NCI-H2107 treated with DMSO at 0.1 percent for 48 hours (cell line): ENCODE results near the gene RFPL2.
A peak's percentile ranks its signal among the peaks of the same experiment; 100 is the strongest.

Source experiments
- DNase-seq: peaks from one replicate; lab custom pipeline; 2025; ENCODE audit not compliant: unreplicated experiment; lab: John Stamatoyannopoulos, UW

The RFPL2 gene

DNA sequence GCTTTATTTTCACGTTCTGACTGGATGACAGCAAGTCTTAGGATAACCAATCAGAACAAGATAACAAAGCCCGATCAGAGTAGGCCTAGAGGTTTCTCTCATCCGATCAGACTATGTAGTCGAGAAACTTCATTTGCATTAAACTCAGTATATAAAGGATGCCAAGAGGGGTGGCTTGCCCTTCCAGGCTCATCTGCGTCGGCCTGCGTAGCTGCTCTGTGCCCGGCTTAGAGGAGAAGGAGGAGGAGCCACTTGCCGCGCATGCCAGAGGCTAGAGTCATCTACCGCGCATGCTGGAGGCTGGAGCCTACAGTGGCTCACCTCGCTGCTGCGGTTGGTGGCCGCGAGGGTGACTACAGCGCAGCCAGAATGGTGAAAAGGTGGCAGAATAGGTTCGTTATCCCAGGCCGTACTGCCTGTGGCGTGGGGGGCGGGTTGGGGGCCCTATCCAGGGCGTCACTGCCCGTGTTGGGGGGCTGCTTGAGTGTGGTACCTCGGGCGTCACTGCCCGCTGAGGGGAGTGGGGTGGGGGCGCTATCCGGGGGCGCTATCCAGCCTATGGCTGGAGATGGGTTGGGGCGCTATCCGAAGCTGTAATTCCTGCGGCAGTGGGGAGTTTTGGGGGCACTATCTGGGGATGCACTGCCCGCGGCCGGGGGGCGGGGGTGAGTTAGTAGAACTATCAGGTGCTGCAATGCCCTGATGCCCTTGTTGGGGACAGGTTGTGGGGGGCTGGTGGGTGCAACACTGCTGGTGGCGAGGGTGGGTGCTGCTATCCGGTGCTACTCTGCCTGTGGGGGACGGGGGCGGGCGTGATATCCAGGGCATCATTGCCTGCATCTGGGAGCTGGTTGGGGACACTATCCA, at the start of gene RFPL2:
TSS of gene RFPL2 (minus strand) at position 218 of the 867 bp plus-strand sequence. CDS start 2,622 bp downstream, outside the sequence.
- DNase-seq = peak; percentile 70

- no peak for DNase-seq
These were observed 44.4 kb upstream of the RFPL2 start for GRCh38 chr22:32249231-32249630.

DNA sequence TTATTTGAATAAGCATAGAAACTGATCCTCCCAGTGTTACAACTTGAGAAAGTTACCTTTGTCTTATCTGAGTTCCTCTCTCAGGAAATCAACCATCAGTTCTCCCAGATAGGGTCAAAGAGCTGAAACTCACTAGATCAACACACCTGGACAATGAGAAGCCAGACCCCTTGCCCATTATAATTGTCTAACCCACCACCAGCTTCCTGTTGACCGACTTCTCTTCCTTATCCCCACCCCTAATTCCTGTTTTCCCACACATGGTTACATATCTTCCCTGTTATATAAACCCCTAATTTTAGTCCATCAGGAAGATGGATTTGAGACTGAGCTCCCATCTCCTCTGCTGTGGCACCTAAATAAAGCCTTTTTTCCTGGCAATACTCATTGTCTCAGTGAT, 43.4 kb upstream of the RFPL2 start:
- DNase-seq = no peak

DNA sequence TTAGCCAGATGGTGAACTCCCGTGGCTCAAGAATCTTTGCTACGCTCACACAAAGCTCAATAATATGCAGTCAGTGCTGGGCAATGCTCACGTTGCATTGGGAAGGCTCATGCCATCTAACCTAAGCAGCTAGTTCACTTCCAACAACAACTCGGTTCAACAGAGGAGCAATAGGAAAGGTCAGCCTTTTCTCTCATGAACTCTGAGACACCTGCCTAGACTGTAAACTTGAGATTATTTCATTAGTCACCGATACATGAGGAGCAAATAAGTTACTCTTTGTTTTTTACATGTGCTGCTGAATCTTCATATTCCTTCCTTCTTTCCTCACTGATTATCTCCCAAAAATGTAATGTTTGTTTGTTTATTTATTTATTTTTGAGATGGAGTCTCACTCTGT, 41.3 kb upstream of the RFPL2 start:
- no peak for DNase-seq

DNA sequence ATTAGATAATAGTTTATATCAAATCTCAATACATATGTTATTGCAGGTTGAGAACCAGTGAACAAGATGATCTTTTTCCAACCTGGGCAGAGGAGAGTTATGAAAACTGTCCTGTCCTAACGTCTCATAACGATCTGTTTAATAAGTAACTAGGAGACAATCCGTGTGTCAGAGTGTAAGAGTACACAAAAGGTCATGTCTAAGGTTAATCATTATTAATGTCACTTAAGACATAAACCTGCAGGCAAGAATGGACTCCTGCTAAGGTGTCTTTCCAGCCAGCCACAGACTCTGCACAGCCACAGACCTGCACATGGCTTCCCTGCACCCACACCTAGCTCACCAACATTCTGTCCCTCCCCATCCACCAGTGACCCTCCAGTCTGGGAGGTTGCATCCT, 40.2 kb upstream of the RFPL2 start:
- no peak for DNase-seq

DNA sequence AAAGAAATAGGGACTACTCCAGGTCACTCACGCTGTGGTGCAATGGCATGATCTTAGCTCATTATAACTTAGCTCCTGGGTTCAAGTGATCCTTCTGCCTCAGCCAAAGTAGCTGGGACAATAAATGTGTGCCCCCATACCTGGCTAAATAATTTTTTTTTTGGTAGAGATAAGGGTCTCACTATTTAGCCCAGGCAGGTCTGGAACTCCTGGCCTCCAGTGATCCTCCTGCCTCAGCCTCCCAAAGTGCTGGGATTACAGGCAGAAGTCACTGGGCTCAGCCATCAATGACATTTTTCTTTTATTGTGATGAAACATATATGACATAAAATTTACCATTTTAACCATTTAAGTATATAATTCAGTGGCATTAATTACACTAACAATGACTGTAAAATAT, 39.7 kb upstream of the RFPL2 start:
- no peak for DNase-seq

DNA sequence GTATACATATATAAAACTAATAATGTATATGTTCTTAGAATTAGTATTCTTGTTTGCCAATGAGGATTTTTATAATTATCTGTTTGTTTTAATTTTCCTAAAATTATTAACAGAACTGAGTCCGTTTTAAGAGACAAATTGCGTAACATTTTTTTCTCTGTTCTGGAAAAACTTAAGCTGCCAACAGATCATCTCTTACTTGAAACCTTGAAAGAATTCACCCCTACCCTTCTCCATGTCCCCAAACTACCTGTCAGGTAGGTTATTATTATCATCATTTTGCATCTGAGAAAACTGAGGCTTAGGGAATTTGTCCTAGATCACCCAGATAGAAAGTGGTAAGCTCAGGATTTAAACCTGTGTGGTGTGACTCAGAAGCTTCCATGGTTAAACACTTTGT, 35.6 kb upstream of the RFPL2 start:
- no peak for DNase-seq

DNA sequence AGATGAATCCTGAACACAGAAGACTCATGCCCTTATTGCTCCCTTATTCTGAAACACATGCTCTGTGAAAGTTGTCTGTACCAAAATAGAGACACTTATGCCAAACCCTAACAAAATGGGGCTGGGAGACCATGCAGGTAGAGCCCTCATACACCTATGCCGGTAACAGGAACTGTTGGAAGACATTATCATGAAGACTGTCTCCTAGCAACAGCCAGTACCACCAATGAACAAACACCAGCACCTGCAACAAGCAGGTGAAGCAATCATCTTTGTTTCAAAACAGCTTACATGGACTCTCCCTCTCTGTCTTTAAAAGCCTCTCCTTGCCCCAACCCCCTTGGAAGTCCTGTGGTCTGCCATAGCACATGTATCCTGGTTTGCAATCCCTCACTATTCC, 33.0 kb upstream of the RFPL2 start:
- DNase-seq = peak; percentile 49

GRCh38 chr22:32236970-32237369, 32.1 kb upstream of the RFPL2 start:
- no peak for DNase-seq

- DNase-seq = no peak
These were observed 28.2 kb upstream of the RFPL2 start for GRCh38 chr22:32233091-32233490.

DNA sequence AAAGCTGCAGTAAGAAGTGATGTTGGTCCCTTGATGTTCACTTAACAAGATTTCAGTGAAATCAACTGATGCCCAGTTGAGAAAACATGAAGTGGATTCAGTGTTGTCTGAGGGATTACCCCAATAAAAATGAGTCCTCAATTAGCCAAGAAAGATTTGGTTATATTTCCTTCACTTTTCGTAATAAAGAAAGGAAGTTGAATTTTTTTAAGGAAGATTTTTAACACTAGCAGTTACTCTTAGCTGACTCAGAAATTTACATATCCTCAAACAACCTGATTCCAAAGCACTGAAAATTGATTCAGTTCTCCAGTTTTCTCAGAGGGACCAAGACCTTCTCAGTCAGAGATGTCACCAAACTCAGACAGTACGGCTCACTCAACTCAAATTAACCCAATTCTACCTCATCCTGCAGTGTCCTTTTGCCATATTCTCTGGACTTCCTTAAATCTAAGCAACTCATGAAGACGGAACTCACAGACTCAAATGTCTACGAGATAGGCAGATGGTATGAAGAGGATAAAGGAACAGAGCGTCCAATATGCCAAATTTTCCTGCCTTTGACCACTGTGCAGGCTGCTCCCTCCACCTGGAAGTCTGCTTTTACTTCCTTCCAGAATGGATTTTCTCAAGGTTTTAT, 27.4 kb upstream of the RFPL2 start:
- no peak for DNase-seq

DNA sequence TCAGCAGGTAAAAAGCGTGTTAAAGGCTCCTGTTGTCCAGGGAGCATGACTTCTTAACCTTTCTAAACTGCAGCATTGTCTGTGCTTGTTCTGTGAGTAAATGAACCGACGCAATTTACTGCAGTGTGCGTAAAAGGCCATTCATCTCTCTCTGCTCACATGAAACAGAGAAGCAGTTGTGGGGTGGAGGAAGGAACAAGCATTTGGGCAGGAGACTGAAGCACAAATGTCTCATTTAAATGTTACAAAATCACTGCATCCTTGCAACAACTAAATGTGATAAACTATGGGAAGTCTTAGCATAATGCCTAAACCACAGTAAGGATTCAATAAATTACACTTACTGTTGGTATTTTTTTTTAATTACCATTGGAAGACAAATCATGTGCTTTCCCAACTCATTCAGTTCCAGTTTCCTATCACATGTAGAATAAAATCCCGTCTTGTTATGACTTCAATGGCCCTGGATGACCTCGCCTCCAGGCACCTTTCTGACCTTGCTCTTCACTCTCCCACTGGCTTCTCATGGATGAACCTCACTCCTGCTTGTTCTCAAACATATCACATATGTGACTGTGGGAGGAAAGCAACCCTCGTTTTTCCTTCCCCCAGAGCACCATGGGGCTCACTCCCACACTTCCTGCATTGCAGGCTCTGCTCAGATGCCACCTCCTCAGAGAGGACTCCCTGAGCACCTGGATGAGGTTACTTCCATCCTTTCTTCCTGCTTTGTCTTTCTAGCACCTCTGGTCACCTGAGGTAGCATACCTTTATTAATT, 21.6 kb upstream of the RFPL2 start:
- no peak for DNase-seq

DNA sequence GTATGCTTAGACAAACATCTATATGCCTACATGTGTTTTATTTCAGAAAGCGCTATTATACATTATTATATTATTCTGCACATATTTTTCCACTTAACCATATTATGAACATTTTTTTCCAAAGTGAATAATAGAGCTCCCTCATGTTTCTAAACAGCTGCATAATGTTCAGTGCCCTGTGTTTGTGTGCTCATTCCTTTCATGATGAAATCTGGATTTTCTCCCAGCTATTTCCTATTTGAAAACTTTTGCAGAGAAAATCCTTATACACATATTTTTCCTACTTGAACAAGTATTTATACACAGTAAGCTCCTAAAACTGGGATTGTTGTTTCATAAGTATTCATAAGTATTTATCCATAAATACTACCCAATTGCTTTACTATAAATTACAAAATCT, 18.1 kb upstream of the RFPL2 start:
- no peak for DNase-seq

DNA sequence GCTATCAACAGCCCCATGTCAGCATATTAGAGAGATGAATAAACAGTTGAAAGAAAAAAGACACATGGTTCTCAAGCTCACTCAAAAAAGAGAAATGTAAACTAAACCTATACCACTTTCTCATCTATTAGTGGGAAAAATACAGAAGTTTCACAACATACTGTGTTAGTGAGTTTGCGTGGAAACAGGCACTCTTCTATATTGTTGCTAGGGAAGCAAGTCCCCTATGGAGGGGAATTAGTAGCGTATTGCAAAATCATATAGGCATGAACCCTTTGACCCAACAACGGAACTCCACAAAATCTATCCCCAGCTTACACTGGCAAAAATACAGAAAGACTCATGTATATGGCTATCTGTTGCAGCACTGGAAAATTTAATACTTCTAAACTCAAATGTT, 14.2 kb upstream of the RFPL2 start:
- no peak for DNase-seq

DNA sequence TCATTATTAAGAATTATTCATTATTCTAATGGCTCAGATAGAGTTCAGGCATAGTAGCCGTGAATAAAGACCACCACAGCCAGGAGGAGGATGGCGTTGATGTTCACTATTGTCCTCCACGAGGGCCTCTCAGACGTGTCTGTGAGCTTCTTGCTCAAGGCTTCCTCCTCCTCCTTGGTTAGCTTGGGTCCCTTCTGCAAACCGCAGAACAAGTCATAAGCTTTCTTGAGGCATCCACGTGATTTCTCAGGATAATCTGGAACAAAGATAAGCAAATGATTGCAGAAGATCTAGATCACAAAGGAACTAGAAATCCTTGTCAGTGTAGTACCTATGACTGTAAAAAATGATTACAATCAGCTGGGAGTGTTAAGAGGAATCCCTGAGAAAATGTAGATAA, 13.6 kb upstream of the RFPL2 start:
- DNase-seq = no peak

- DNase-seq = no peak
These were observed 12.6 kb upstream of the RFPL2 start for GRCh38 chr22:32217465-32217864.

GRCh38 chr22:32216911-32217310, 12.0 kb upstream of the RFPL2 start:
- DNase-seq = no peak

DNA sequence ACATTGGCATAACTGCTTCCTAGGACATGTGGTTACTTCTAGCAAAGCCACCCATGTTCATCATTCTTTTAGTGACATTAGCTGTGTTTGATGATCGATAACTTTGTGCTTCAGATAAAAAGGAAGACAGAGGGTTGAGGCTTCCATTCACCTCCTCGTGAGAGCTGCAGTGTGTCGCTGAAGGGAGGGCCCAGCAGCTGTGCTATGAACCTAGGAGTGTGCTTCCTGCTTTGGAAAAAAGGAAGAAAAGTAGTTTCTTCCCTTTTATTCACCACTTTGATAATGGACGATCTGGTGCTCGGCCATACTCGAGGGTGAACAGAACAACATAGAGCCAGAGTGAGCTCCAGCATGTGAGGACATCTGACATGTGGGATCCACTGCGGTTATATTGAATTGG, 6.1 kb upstream of the RFPL2 start:
- no peak for DNase-seq

- no peak for DNase-seq
These were observed 3.8 kb upstream of the RFPL2 start for GRCh38 chr22:32208681-32209080.

DNA sequence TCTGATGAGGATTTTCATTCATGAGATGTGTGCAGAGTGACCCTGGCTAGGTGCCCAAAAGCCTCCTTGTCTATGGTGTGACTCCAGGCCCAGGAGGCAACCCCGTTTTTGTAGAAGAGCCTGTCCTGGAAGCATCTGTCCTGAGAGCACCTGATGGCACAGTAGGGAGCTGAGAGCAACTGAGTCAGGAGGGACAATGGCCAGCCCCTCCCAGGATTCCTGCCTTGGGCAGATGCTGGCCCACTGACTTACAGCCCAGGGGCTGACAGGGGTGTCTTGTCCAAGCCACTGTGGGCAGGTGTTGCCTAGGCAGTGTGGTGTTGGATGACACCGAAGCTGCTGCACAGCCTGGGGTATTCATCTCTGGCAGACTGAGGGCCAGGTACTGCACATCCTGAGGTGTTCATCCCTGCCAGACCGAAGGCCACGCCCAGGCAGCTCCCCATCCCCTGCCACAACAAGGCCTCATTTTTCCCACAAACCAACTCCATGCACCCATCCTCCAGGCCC, 3.2 kb upstream of the RFPL2 start:
- DNase-seq = no peak
